ENCODE measurements around the gene ARF1.

The ARF1 gene

DNA sequence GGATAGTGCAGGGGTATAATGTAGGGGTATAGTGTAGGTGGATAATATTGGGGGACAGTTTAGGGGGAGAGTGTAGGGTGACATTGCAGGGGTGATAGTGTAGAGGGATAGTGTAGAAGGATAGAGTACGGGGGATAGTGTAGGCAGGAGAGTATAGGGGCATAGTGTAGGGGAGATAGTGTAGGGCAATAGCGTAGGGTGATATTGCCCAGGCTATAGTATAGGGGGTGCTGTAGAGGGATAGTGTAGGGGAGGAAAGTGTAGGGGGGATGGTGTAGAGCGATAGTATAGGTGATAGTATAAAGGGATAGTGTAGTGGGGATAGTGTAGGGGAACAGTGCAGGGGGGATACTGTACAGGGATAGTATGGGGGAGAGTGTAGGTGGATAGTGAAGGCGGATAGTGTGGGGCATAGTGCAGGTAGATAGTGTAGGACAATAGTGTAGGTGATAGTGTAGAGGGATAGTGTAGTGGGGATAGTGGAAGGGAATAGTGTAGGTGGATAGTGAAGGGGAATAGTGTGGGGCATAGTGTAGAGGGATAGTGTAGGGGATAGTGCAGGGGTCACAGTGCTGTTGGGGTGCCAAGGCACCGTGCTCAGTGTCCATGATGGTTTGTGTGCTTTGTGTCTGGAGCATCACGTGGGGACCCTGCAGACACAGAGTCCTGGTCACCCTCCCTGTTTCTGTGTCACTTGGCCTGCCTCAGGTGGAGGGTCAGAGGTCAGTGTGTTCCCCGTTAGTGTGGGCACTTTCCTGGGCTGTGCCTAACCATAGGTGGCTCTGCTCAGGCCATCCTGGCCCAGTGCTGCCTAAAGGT, 10.5 kb upstream of the ARF1 start:
- no peak for DNase-seq

DNA sequence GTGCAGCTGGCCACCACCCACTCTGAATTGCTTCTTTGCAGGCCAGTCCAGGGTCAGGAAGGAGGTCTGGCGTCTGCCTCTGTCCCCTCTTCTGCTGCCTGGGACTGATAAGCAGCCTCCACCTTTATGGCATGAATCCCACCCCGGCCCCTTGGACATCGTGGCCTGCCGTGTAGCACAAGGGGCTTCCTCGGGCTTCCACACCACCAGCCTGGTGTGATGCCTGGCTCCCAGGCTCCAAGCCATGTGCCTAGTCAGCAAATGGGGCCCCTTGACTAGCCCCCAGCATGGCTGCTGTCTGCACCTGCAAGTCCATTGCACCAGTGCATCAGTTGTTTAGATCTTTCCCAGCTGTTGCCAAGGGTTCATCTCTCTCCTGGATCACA, 9.9 kb upstream of the ARF1 start:
- no peak for DNase-seq

DNA sequence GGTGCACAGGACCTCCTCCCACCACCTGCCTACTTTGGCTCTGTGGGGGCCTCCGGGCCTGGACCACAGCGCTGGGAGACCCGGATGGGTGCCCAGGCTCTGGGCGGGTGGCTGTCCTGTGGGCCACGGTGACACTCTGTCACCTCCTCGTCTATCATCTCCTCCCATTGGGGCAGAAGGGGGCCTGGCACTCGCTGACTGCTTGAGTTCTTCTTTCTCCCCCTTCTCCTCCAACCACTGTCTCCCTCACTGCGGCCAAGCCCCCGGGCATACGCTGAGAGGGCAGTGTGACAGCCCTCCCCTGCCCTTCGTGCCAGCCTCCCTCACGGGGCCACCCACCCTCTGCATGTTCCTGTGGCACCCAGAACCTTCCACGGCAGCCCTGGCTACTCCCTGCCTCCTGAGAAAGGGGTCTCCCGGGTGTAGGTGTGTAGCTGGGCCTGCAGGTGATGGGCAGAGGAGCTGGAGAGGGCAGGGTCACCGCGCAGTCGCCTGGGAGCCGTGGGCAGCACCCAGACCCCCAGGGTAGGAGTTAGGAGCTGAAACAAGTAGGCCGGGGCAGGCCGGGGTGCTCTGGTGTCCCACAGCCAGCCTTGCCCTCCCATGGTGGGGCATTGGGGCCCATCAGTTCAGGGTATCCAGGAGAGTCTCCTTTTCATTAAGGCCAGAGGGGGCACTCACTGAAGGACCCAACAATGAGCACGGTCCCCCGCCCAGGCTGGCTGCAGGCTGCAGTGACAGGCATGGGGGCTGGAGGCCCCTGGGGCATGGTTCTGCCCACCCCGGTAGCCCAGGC, 9.2 kb upstream of the ARF1 start:
- no peak for DNase-seq

DNA sequence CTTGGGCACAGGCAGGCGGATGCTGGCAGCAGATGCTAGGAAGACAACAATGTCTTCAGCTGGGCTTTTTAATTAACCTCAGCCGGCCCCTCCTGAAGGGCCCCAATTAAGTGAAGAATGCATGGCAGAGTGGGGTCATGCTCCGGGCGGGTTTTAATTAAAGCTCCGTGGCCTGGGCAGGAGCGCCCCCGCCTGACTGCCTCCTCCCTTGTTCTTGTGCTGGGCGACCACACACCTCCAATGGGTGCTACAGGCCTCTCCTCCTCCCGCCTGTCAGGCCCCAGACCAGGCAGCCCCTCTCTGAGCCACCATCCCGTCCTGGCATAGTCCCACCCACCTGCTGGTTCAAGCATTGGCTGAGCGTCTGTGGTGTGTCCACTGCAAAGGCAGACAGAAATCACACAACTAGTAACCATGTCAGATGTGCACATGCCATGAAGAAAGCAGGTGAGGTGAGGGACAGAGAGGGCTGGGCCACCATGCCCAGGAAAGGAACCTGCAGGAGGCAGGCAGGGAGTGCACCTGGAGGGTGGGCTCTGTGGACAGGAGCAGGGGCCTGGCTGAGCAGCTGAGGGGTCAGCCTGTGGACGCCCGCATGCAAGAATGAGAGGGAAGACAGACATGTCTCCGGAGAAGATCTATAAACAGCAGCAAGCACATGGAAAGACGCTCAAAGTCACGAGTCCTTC, 8.5 kb upstream of the ARF1 start:
- no peak for DNase-seq

DNA sequence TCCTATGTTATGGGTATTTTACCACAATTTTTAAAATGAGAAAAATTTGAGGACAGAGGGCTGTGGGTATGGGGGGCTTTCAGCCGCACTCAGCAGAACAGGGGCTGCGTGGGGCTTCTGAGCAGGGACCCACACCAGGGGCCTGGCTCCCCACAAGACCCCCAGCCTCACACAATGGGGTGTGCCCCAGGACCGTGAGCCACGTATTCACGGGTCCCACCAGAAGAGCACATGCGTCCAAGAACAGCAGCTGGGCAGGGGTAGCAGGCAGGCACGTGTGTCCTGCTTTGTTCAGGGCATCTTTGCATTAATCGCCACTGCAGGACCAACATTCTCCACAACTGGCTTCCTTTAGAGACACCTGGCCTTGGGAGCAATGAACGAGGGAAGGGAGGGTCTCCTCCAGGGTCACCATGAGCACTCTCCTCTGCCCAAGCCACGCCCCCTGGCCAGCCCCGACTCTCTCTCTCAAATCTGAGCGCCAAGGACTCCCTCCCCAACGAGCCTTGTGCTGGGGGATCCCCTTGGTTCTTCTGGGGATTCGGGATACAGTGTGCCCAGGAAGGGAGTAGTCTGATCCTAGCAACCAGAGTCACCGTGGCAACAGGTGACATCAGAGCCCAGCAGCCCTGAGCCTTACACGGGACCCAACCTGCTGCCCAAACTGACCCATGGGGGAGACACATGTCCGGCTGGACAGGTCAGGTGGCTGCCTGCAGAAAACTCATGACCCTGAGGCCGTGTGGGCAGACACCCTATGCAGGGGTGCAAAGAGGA, 7.4 kb upstream of the ARF1 start:
- no peak for DNase-seq

DNA sequence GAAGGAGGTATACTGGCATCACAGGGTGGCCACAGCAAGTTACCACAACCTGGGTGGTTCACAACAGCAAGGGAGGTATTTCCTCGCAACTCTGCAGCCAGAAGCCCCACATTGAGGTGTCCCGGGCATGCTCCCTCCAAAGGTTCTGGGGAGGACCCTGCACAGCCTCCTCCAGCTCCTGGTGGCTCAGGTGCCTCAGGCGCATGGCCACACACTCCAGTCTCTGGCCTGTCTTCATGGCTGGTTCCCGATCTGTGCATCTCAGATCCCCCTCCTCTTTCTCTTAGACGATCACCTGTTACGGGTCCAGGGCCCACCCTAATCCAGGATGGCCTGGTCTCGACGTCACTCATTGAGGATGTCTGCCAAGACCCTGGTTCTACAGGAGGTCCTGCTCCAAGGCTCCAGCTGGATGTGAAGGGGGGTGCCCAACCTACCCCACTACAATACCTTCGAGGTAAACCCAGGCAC, 6.7 kb upstream of the ARF1 start:
- no peak for DNase-seq

DNA sequence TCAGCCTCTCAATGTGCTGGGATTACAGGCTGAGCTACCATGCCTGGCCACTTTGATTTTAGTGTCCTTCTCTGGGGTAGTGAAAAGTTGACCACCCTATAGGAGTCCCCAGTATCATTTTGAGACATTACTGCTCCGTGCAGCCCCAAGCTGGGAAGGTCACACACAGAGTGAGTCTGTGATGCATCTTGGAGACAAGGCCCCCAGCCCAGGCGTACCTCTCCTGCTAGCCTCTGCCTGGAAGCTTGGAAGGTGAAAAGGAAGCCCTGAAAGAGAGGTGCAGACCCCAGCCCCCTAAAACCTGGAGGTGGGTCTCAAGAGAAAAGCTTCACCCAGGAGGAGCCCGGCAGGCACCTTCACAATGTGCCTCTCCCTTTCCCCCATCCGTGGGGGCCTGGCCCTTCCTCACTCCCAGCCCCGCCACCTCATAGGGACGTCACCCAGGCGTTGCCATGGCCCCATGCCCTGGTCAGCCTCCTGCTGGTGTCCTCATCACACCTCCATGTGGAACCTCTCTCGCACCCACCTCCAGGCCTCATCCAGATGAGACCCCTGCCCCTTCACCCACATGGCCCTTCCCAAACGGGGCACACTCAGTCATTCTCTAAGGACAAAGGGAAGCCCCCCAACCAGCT, 5.6 kb upstream of the ARF1 start:
- no peak for DNase-seq

DNA sequence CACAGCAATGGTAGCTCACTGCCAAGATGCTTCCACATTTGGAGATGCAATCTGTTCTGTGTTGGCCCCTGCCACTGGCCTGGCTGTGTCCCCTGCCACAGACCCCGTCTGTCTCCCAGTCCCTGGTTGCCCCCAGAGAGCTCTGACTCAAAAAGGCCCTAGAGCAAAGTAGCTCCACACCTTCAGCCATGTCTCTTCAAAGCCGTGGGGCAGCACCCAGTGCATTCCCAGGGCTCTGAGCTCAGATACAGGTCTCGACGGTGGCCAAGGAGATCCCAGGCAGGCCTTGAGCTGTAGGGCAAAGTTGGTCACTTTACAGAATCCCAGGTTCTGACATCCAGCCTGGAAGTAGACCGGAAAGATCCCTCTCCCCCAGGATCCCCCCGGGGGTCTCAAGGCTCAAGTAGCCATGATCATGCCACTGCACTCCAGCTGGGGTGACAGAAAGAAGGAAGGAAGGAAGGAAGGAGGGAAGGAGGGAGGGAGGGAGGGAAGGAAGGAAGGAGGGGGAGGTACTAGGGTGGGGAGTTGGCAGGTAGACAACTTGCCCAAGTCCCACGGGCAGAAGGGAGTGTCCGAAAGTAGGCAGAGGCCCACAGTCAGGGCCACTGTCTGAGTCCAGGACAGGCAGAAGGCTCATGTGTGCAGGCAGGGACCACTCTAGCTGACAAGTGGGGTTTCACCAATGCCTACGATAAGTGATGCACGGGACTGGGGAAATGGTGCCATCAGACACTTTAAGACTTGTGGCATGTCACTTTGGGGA, 4.8 kb upstream of the ARF1 start:
- DNase-seq, result no peak

DNA sequence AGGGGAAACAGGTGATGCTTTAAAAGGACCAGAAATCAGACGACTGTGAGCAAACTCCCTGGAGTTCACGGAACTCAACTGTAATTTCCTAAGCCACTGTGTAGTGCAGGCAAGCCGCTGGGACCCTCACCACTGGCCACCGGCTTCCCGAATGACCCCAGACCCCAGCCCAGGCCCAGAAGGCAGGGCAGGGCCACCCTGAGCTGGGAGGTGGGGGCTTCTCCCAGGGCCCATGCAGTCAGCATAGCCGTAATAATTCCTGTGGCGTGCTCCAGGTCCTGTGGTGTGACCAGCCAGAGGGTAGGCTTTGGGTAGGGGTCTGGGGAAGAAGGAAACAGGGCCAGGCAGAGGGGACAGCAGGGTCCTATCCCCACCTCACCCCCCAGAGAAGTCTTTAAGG, 3.5 kb upstream of the ARF1 start:
- DNase-seq, result no peak

DNA sequence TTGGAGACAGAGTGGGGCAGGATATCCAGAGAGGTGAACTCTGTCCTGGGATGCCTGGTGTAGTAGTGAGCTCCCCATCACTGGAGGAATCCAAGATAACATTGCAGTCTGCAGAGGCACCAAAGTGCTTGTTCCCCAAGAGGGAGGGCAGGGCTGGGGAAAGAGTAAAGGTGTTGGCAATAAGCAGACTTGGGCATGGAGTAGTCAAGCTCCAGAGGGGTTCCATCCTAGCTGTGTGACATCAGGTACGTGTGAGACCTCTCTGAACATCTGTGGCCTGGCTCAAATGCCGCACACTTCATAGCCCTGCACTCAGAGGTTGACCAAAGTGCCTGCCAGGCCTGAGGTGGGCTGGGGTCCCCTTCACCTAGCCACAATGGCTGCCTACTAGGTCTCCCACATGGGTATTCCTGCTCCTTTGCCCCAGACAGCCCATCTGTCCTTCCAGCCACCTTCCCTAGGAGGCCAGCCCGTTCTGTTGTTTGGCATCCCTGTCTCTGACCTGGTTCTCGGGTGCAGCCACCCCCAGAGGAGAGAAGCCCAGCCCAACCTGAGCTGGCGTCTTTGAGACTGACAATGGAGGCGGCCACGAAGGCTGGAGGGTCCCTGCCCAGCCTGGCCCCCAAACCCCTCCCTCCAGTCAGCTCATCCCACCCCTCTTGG, 2.8 kb upstream of the ARF1 start:
- DNase-seq, result no peak

DNA sequence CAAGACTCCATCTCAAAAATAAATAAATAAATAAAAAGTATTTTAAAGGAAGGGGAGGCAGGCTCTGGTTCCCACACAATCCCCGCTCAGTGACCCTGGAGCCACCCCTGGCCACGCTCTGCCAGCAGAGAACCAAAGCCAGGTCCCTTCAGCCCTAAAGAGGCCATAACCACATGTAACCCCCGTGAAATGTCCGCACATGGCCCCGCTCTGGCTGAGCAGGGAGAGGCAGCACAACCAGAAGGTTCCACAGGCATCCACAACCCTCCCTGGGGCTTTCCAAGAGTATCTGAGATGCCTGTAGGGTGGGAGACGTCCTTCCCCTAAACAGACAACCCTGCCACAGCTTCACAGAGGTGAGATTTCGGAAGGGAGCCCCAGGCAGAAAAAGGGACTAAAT, 1.4 kb upstream of the ARF1 start:
- DNase-seq, result no peak

DNA sequence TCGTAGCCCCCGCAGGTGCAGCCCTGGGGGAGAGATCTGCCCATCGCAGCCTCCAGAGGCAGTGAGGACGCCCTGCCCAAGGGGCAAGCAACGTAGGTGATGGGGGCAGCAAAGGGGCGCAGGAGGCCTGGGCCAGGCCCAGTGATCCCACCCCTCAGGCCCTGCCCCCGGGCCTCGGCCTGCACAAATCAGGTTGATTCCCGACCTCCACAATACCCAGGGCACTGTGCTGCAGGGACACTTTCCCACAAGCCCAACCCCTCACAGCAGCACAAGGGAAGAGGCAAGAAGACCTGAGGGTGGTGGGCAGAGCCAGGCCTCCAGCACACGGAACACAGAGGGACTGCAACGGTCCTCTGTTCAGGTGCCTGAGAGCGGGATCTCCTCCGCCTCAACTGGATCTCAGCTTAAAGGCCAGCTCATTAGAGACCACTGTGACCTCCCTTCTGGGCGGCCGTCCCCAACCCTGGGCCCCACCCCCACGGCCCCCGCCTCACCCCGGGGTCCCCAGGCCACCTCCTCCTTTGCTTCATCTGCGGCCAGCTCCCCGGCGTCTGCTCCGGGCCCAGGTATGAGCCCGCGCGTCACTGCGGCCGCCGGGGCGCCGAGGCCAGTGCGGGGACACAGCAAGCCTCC, 812 bp upstream of the ARF1 start:
- DNase-seq, result no peak

DNA sequence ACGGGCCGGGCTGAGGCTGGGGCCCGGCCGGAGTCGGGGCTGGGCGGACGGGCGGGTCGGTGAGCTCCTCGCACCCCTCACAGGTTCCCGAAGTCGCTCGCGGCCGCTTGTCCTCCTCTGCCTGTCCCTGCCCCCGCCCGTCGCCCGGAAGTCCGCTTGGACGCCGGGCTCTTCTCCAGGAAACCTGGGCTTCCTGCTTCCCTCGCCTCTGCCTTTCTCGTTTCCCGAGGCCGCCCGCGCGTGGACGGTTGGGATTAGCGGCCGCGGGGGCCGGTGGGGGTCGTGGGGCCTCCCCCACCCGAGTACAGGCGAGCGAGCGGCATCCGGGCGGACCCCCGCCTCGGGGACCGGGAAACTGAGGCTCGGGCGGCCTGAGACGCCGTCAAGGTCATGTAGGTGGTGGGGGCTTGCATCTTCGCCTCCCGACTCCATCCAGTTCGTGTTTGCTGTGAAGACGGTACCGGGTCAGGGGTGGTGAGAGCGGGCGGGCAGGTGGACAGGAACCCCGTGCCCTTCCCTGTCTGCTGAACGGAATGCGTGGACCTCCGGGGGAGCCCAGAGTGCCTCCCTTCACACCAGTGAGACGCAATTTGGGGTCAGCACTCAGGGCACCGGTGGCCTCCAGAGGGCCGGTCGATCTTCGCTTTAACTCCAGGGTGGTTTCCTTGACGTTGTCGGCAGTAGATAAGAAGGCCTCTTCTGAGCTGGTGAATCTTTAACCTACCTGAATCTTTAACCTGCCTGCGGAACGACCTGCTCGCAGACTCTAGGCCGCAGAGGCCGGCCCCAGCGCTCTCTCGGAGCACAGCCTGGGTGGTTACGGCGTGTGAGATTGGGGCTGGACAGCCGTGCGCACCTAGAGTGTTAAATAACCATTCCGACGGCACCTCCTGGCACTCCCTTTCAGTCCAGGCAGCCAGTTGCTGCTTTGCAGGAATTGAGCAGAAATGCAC, 686 bp downstream of the ARF1 start:
- DNase-seq, result no peak

DNA sequence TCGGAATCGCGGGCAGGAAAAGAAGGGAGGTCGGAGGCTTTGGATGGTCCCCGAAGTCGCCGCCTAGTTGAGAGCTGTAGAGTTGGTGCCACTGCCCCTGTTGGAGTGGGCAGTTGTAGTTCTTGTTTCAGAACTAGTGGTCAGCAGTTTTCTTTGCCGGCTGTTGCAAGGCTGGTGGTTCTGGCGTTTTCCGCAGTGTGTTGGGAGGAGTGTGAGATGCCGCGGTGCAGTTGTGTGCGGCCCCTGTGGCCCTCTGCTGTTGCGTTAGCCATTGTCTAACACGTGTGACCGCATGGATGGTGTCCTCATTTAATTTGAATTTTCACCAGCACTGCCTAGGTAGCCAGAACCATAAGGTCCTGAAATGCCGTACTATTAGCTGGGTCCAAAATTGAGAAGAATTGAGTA, 1.4 kb downstream of the ARF1 start:
- DNase-seq, result no peak

DNA sequence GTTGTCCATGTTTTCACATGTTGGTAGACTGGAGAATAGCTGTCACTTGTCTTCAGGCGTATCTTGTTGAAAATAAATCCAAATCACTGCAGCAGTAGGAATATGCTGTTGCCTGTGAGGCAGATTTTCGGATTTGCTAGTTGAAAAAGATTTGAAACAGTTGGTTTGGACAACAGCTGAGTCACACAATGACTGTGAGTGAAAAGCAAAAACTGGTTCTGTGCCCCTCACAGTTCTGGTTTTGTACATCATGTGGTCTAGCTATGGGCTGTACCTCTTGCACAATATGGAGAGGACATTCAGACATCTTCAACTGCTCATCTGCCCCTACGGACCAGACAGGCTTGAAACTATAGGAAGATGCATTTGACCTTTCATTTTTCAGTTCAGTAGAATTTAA, 1.8 kb downstream of the ARF1 start:
- no peak for DNase-seq

DNA sequence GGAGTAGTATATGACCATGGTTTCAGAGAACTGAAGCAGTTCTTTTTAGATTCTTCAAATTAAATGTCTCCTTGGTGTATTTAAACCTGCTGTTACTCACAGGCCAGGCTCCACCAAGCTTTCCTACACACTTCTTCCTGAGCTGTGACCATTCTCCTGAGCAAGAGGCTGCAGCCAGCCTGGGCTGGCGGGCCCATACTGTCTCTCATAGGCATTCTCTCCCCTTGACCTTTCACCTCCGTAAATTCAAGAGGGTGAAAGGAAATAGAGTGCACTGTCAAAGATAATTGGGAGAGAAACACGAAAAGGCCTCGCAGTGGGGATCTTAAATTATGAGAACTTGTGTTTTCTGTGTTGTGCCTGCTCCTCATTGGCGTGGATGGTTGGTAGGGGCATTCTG, 2.3 kb downstream of the ARF1 start:
- no peak for DNase-seq

DNA sequence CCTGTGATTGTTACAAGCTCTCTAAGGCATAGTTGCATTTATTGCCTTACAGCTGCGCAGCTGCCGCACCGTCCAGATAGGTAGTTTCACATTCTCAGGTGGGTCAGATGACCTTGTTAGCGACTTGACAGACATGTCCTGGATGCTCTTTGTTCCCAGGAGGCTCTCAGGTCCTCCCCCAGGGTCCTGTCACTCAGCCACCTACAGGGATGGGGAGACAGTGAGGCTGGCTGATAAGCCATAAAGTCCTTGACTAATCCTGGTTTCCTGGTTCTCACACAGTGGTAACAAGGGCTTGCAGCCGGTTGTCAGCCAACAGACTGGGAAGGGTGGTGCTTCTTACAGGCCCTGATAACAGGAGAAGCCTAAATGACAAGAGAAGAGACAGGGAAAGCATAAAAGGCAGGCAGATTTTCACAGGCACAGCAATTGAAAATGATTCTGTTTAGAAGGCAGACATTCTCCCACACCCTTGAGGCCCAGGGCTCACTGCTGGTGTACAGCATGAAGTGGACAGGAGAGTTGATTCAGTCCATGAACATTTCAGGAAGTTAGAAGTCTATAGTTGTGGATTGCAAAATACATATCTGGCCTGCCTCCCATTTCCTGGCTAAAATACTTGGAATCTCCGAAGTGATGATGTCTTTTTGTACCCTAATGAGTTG, 2.9 kb downstream of the ARF1 start:
- DNase-seq, result no peak

DNA sequence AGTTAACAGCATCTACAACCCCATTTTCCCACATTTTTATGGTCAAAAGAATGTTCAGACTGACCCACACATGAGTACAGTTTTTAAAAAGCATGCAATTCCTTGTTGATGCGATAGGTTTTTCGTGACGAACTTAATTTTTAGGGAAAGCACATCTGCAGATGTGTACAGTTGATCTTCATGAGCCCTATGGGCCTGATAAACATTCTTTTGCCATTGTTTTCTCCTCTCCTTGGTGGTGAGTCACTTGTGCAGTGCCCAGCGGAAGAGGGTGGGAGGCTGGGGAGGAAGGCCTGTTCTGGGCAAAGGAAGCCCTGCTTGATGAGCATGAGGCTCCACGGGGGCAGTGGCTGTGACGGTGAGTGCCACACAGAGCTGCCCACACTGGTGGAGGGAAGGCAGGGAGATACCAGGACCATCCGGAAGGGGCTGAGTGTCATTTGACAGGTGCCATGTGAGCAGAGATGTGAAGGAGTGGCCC, 5.3 kb downstream of the ARF1 start:
- DNase-seq, result no peak

Data from NCI-H187 treated with DMSO at 0.1 percent for 48 hours (cell line).